HCT116 (cell line): Measurements from ENCODE around the gene MAGEF1. TPM values are rescaled to one million over a fixed set of nuclear protein-coding genes. Genes with fewer than 3 reads are reported as not detected.

ENCODE experiments used
- ATAC-seq: fragments of 200-7000 bp; cut with Tn5 transposase; 2 replicates; pipeline ENCODE4 v1.9.1; 2020; ENCODE audit warnings: mild to moderate bottlenecking, moderate library complexity
- BruUV-seq: library from RNA; stranded (reverse); fragments of 400-500 nt; replicated peaks from 2 replicates; lab custom pipeline; 2021; lab: Mats Ljungman, UMichigan
- CTCF ChIA-PET: fragments of 300-600 bp; sonication (Branson Sonifier 250); formaldehyde crosslinking; loops from one replicate; lab custom pipeline; 2021; ENCODE audit warnings: antibody characterized with exemption; lab: Charles Lee
- POLR2A ChIA-PET: fragments of 300-600, 350-600 bp; sonication (Branson Sonifier 250); formaldehyde crosslinking; loops from one replicate; lab custom pipeline; 2021; ENCODE audit warnings: antibody characterized with exemption; lab: Charles Lee
- RAD21 ChIA-PET, 2 experiments: fragments of 300-600 bp; sonication (Branson Sonifier 250); formaldehyde crosslinking; loops; one replicate each; lab custom pipeline; 2023; ENCODE audit warnings: low total read pairs in 2 of 2; ENCODE audit not compliant: uncharacterized antibody in 2 of 2, unreplicated experiment in 2 of 2, low non-redundant PET in 1 of 2; lab: Charles Lee
- DNase-seq: peaks from one replicate; pipeline ENCODE4 v3.0.0-alpha.2; 2010; ENCODE audit warnings: low read depth, low spot score
- H2AFZ ChIP-seq: fragments of 200-600 bp; shearing (Covaris generic), sonication (generic); 2 replicates; pipeline ENCODE4 v1.6.1; 2017; ENCODE audit warnings: low read depth, mixed run types, mixed read lengths, antibody characterized with exemption, low read length; ENCODE audit not compliant: poor library complexity, severe bottlenecking
- H3K27ac ChIP-seq: 2 replicates; pipeline ENCODE4 v1.5.1; 2012; ENCODE audit warnings: low read depth, low read length
- H3K27me3 ChIP-seq: fragments of 200-600 bp; sonication (generic); 2 replicates; pipeline ENCODE4 v1.6.1; 2016; ENCODE audit warnings: mixed run types, low read length, mixed read lengths; ENCODE audit not compliant: insufficient read depth
- H3K36me3 ChIP-seq, 2 experiments: fragments of 200-500 bp in 1 of 2; fragments of 200-600 bp in 1 of 2; sonication (Bioruptor generic) in 1 of 2; sonication (generic) in 1 of 2; 2 replicates each; pipeline versions ENCODE4 v1.5.1 to v1.6.1; 2014 to 2016; ENCODE audit warnings: low read length in 2 of 2, inconsistent platforms in 1 of 2, mixed read lengths in 1 of 2, mixed run types in 1 of 2; ENCODE audit not compliant: insufficient read depth in 2 of 2, control insufficient read depth in 1 of 2
- H3K4me1 ChIP-seq, 2 experiments: fragments of 200-600 bp in 1 of 2; sonication (generic) in 1 of 2; 2 replicates each; pipeline versions ENCODE4 v1.5.1 to v1.6.1; 2012 to 2017; ENCODE audit warnings: low read length in 2 of 2, inconsistent platforms in 1 of 2, mild to moderate bottlenecking in 1 of 2, mixed read lengths in 1 of 2, mixed run types in 1 of 2, moderate library complexity in 1 of 2; ENCODE audit not compliant: insufficient read depth in 2 of 2, control insufficient read depth in 1 of 2
- H3K4me2 ChIP-seq: fragments of 200-600 bp; sonication (generic); 2 replicates; pipeline ENCODE4 v1.6.1; 2017; ENCODE audit warnings: mixed run types, low read length, mixed read lengths
- H3K4me3 ChIP-seq, 2 experiments: fragments of 200-600 bp in 1 of 2; sonication (generic) in 1 of 2; replicated peaks in 1 of 2; 2 replicates each; pipeline ENCODE4 v1.5.1; 2011 to 2016; ENCODE audit warnings: low read length in 2 of 2, control low read depth in 1 of 2, low read depth in 1 of 2, mild to moderate bottlenecking in 1 of 2, mixed read lengths in 1 of 2, mixed run types in 1 of 2
- H3K79me2 ChIP-seq: fragments of 200-600 bp; sonication (generic); 2 replicates; pipeline ENCODE4 v1.6.1; 2017; ENCODE audit warnings: mild to moderate bottlenecking, mixed run types, low read length, moderate library complexity, mixed read lengths; ENCODE audit not compliant: insufficient read depth
- H3K9ac ChIP-seq: fragments of 200-600 bp; sonication (generic); 2 replicates; pipeline ENCODE4 v1.6.1; 2016; ENCODE audit warnings: low read length, mixed read lengths
- H3K9me2 ChIP-seq: fragments of 200-600 bp; sonication (generic), shearing (Covaris generic); 2 replicates; pipeline ENCODE4 v1.6.1; 2017; ENCODE audit warnings: mixed run types, mild to moderate bottlenecking, moderate library complexity; ENCODE audit not compliant: insufficient read depth
- H3K9me3 ChIP-seq, 2 experiments: fragments of 200-500 bp in 1 of 2; fragments of 200-600 bp in 1 of 2; sonication (Bioruptor generic) in 1 of 2; sonication (generic) in 1 of 2; 2 replicates each; pipeline ENCODE4 v1.6.1; 2014 to 2017; ENCODE audit warnings: low read length in 2 of 2, mixed read lengths in 2 of 2, inconsistent platforms in 1 of 2, low read depth in 1 of 2, mild to moderate bottlenecking in 1 of 2, mixed run types in 1 of 2, moderate library complexity in 1 of 2; ENCODE audit not compliant: control insufficient read depth in 1 of 2, insufficient read depth in 1 of 2
- H4K20me1 ChIP-seq: fragments of 200-600 bp; sonication (generic), shearing (Covaris generic); 2 replicates; pipeline ENCODE4 v1.6.1; 2017; ENCODE audit warnings: mixed run types, mild to moderate bottlenecking, moderate library complexity; ENCODE audit not compliant: insufficient read depth
- ATF3 ChIP-seq: IDR thresholded peaks from 2 replicates; pipeline ENCODE4 v1.6.1; 2012
- CBX3 ChIP-seq: IDR thresholded peaks from 2 replicates; pipeline ENCODE4 v1.6.1; 2012; ENCODE audit warnings: low read depth
- CTCF ChIP-seq, 3 experiments: fragments of 200-600 bp in 1 of 3; sonication (generic) in 1 of 3; IDR thresholded peaks in 2 of 3; conservative IDR thresholded peaks in 1 of 3; 2 replicates each; pipeline ENCODE4 v1.5.1; 2012 to 2017; ENCODE audit warnings: low read depth in 2 of 3, low read length in 2 of 3, antibody characterized with exemption in 1 of 3, borderline replicate concordance in 1 of 3, control low read depth in 1 of 3, mild to moderate bottlenecking in 1 of 3, mixed read lengths in 1 of 3, mixed run types in 1 of 3, moderate library complexity in 1 of 3; ENCODE audit not compliant: insufficient read depth in 1 of 3
- ELF1 ChIP-seq: IDR thresholded peaks from 2 replicates; pipeline ENCODE4 v1.6.1; 2012; ENCODE audit warnings: low read depth, borderline replicate concordance
- EZH2phosphoT487 ChIP-seq: fragments of 200-600 bp; IDR thresholded peaks from 2 replicates; pipeline ENCODE4 v1.6.1; 2018; ENCODE audit warnings: antibody characterized with exemption, borderline replicate concordance
- JUND ChIP-seq: IDR thresholded peaks from 2 replicates; pipeline ENCODE4 v1.6.1; 2012
- MAX ChIP-seq: IDR thresholded peaks from 2 replicates; pipeline ENCODE4 v1.6.1; 2012
- POLR2A ChIP-seq: IDR thresholded peaks from 2 replicates; pipeline ENCODE4 v1.7.0; 2011; ENCODE audit warnings: borderline replicate concordance; ENCODE audit not compliant: insufficient read depth, insufficient read length; ENCODE audit errors: extremely low read depth
- POLR2AphosphoS5 ChIP-seq: IDR thresholded peaks from 2 replicates; pipeline ENCODE4 v1.6.1; 2011; ENCODE audit warnings: mild to moderate bottlenecking, low read depth, low read length, moderate library complexity
- RAD21 ChIP-seq: IDR thresholded peaks from 2 replicates; pipeline ENCODE4 v1.6.1; 2012; ENCODE audit warnings: low read depth, mild to moderate bottlenecking
- REST ChIP-seq: IDR thresholded peaks from 2 replicates; pipeline ENCODE4 v1.6.1; 2012; ENCODE audit warnings: low read depth
- SIN3A ChIP-seq: IDR thresholded peaks from 2 replicates; pipeline ENCODE4 v1.6.1; 2012; ENCODE audit warnings: low read depth
- SRF ChIP-seq: IDR thresholded peaks from 2 replicates; pipeline ENCODE4 v1.6.1; 2012; ENCODE audit warnings: low read depth
- TCF7L2 ChIP-seq: IDR thresholded peaks from 2 replicates; pipeline ENCODE4 v1.7.0; 2011; ENCODE audit warnings: borderline replicate concordance, inconsistent platforms; ENCODE audit not compliant: insufficient read depth, insufficient read length; ENCODE audit errors: extremely low read depth
- YY1 ChIP-seq: IDR thresholded peaks from 2 replicates; pipeline ENCODE4 v1.6.1; 2011; ENCODE audit warnings: low read length, low read depth, moderate library complexity, mild to moderate bottlenecking; ENCODE audit not compliant: insufficient replicate concordance; ENCODE audit errors: extremely low read depth
- ZBTB33 ChIP-seq: IDR thresholded peaks from 2 replicates; pipeline ENCODE4 v1.6.1; 2011; ENCODE audit warnings: mild to moderate bottlenecking, low read length, moderate library complexity; ENCODE audit not compliant: insufficient replicate concordance; ENCODE audit errors: extremely low read depth
- ZFX ChIP-seq: fragments of 450-650 bp; IDR thresholded peaks from 2 replicates; pipeline ENCODE4 v1.6.1; 2017
- ZNF274 ChIP-seq: fragments of 200-500 bp; sonication (Bioruptor generic); IDR thresholded peaks from 2 replicates; pipeline ENCODE4 v1.6.1; 2014; ENCODE audit warnings: mild to moderate bottlenecking, low read depth, low read length, inconsistent platforms
- intact Hi-C: fragments of 100-400 bp; cut with micrococcal nuclease; formaldehyde crosslinking; loops from 2 replicates; pipeline ENCODE4 v1.10.0; 2022
- total RNA-seq: library from RNA; stranded (reverse); gene quantifications from one replicate; pipeline ENCODE4 v1.2.1, GENCODE V29; 2021; ENCODE audit not compliant: unreplicated experiment

Gene MAGEF1
- total RNA-seq, 1 experiment from 2014 or later, result 44.1 TPM

GRCh38 chr3:184688882-184689271 is 23.0 kb downstream of the MAGEF1 start:
- H3K9ac ChIP-seq, result no peak overlapping the region
- DNase-seq, result no peak
- H3K4me1 ChIP-seq, result peaks cover 0 to 6% of the 10 kb centered on the region in 2 experiments; a peak in 1 of 4 replicates
- no peaks in the 10 kb centered on the region for H3K9me3 ChIP-seq
- no peaks in the 10 kb centered on the region for H4K20me1 ChIP-seq
- TF ChIP-seq YY1 (no peak), ZNF274 (no peak), SRF (no peak), JUND (no peak), ELF1 (no peak), RAD21 (no peak), CTCF (IDR thresholded peaks at IDR 0.05 in 2 of 3, conservative IDR thresholded peaks at IDR 0.05 in 1 of 3; ENCODE audit: borderline replicate concordance in 1 of 3, insufficient read depth in 1 of 3, low read depth in 2 of 3, low read length in 2 of 3) (no peak), ZFX (no peak), ATF3 (no peak), POLR2AphosphoS5 (no peak), EZH2phosphoT487 (no peak), CBX3 (no peak), REST (no peak), POLR2A (no peak), ZBTB33 (no peak), MAX (no peak), SIN3A (no peak), TCF7L2 (no peak)
- H3K27me3 ChIP-seq, result no peaks in the 10 kb centered on the region
- no peaks in the 10 kb centered on the region for H3K36me3 ChIP-seq
- POLR2A ChIA-PET, result no interaction called here
- no peak overlapping the region for H3K27ac ChIP-seq
- ATAC-seq, result no peak
- H3K4me2 ChIP-seq, result no peak overlapping the region
- RAD21 ChIA-PET, result no interaction called here
- H3K4me3 ChIP-seq, result no peak overlapping the region
- intact Hi-C loops, result no loop called here
- H3K79me2 ChIP-seq, result no peaks in the 10 kb centered on the region
- CTCF ChIA-PET, result no interaction called here
- H3K9me2 ChIP-seq, result no peaks in the 10 kb centered on the region
- H2AFZ ChIP-seq, result no peak overlapping the region
- BruUV-seq, result no TSS peak
